GM21529 (cell line): ENCODE data around the gene OTULINL.
"Not testable (repeated sequence)": the region's sequence is repeated elsewhere in the genome, so short reads cannot be mapped to it uniquely, and the experiment has no call there.

Experiments
- ATAC-seq: cut with Tn5 transposase; IDR thresholded peaks from one replicate; pipeline ENCODE4 v1.9.1; 2021; ENCODE audit not compliant: unreplicated experiment

The OTULINL gene

GRCh38 chr5:14581106-14581890 lies at the start of gene OTULINL:
Gene OTULINL, plus strand, starts transcription at chr5:14581792. Its CDS starts 103 bp downstream, at chr5:14581895.
- ATAC-seq, result peak; percentile 98

GRCh38 chr5:14532180-14532579 lies 49.4 kb upstream of the OTULINL start:
- ATAC-seq, result no peak

- no peak for ATAC-seq
These were observed 46.8 kb upstream of the OTULINL start for GRCh38 chr5:14534773-14535172.

- ATAC-seq, result no peak
These were observed 36.3 kb upstream of the OTULINL start for GRCh38 chr5:14545308-14545707.

GRCh38 chr5:14545862-14546261 lies 35.7 kb upstream of the OTULINL start:
- ATAC-seq, result no peak

- no peak for ATAC-seq
These were observed 33.9 kb upstream of the OTULINL start for GRCh38 chr5:14547666-14548065.

- no peak for ATAC-seq
These were observed 30.4 kb upstream of the OTULINL start for GRCh38 chr5:14551211-14551610.

GRCh38 chr5:14552017-14552416 lies 29.6 kb upstream of the OTULINL start:
- ATAC-seq, result no peak

- not testable (repeated sequence) for ATAC-seq
These were observed 27.3 kb upstream of the OTULINL start for GRCh38 chr5:14554288-14554687.

- no peak for ATAC-seq
These were observed 25.6 kb upstream of the OTULINL start for GRCh38 chr5:14556015-14556414.

- no peak for ATAC-seq
These were observed 24.3 kb upstream of the OTULINL start for GRCh38 chr5:14557203-14557770.

- no peak for ATAC-seq
These were observed 23.7 kb upstream of the OTULINL start for GRCh38 chr5:14557791-14558415.

GRCh38 chr5:14560091-14560595 lies 21.4 kb upstream of the OTULINL start:
- ATAC-seq, result no peak

- ATAC-seq, result no peak
These were observed 19.9 kb upstream of the OTULINL start for GRCh38 chr5:14561741-14562140.

GRCh38 chr5:14568333-14568732 lies 13.3 kb upstream of the OTULINL start:
- no peak for ATAC-seq

- no peak for ATAC-seq
These were observed 11.5 kb upstream of the OTULINL start for GRCh38 chr5:14569948-14570691.

- ATAC-seq, result no peak
These were observed 9.7 kb upstream of the OTULINL start for GRCh38 chr5:14571901-14572300.

GRCh38 chr5:14572385-14572784 lies 9.2 kb upstream of the OTULINL start:
- no peak for ATAC-seq

- no peak for ATAC-seq
These were observed 8.8 kb upstream of the OTULINL start for GRCh38 chr5:14572836-14573235.

- ATAC-seq, result no peak
These were observed 7.5 kb upstream of the OTULINL start for GRCh38 chr5:14574096-14574495.

GRCh38 chr5:14574891-14575508 lies 6.6 kb upstream of the OTULINL start:
- no peak for ATAC-seq
